NCI-H82 treated with DMSO at 0.1 percent for 48 hours (cell line): ENCODE measurements around the gene PIGU.

Experiments used
- DNase-seq: peaks from one replicate; lab custom pipeline; 2025; ENCODE audit not compliant: unreplicated experiment; lab: John Stamatoyannopoulos, UW

The PIGU gene

GRCh38 chr20:34579979-34580940, 96.6 kb downstream of the PIGU start:
- DNase-seq, result no peak

GRCh38 chr20:34579191-34579978, 97.5 kb downstream of the PIGU start:
- no peak for DNase-seq

- DNase-seq, result no peak
Observed at GRCh38 chr20:34578521-34578920, 98.4 kb downstream of the PIGU start.

GRCh38 chr20:34578025-34578424, 98.9 kb downstream of the PIGU start:
- DNase-seq, result no peak

- no peak for DNase-seq
Observed at GRCh38 chr20:34577061-34577460, 99.8 kb downstream of the PIGU start.

GRCh38 chr20:34575756-34576155, 101.1 kb downstream of the PIGU start:
- no peak for DNase-seq

GRCh38 chr20:34575271-34575670, 101.6 kb downstream of the PIGU start:
- DNase-seq, result no peak

GRCh38 chr20:34574861-34575260, 102.0 kb downstream of the PIGU start:
- no peak for DNase-seq

GRCh38 chr20:34574426-34574825, 102.5 kb downstream of the PIGU start:
- DNase-seq, result no peak

- DNase-seq, result no peak
Observed at GRCh38 chr20:34573541-34574300, 103.2 kb downstream of the PIGU start.

GRCh38 chr20:34571753-34572152, 105.1 kb downstream of the PIGU start:
- no peak for DNase-seq

GRCh38 chr20:34570859-34571306, 106.0 kb downstream of the PIGU start:
- no peak for DNase-seq

GRCh38 chr20:34569598-34569997, 107.3 kb downstream of the PIGU start:
- DNase-seq, result no peak

- DNase-seq, result no peak
Observed at GRCh38 chr20:34567892-34568865, 108.7 kb downstream of the PIGU start.

GRCh38 chr20:34566978-34567891, 109.7 kb downstream of the PIGU start:
- DNase-seq, result no peak

GRCh38 chr20:34564833-34565232, 112.1 kb downstream of the PIGU start:
- DNase-seq, result no peak

- no peak for DNase-seq
Observed at GRCh38 chr20:34562641-34563040, 114.3 kb downstream of the PIGU start.

GRCh38 chr20:34561661-34562060, 115.2 kb downstream of the PIGU start:
- peak; percentile 13 for DNase-seq

GRCh38 chr20:34560614-34561013, 116.3 kb downstream of the PIGU start:
- DNase-seq, result no peak
